HCT116 (cell line): ENCODE results near the gene FANK1.

ENCODE experiments used
- POLR2A ChIP-seq: IDR thresholded peaks from 2 replicates; pipeline ENCODE4 v1.7.0; 2011; ENCODE audit warnings: borderline replicate concordance; ENCODE audit not compliant: insufficient read depth, insufficient read length; ENCODE audit errors: extremely low read depth
- POLR2AphosphoS5 ChIP-seq: IDR thresholded peaks from 2 replicates; pipeline ENCODE4 v1.6.1; 2011; ENCODE audit warnings: mild to moderate bottlenecking, low read depth, low read length, moderate library complexity
- RAD21 ChIP-seq: IDR thresholded peaks from 2 replicates; pipeline ENCODE4 v1.6.1; 2012; ENCODE audit warnings: low read depth, mild to moderate bottlenecking
- SRF ChIP-seq: IDR thresholded peaks from 2 replicates; pipeline ENCODE4 v1.6.1; 2012; ENCODE audit warnings: low read depth
- YY1 ChIP-seq: IDR thresholded peaks from 2 replicates; pipeline ENCODE4 v1.6.1; 2011; ENCODE audit warnings: low read length, low read depth, moderate library complexity, mild to moderate bottlenecking; ENCODE audit not compliant: insufficient replicate concordance; ENCODE audit errors: extremely low read depth
- TF ChIP-seq, protein P1 (sequence below), 3 experiments: fragments of 200-600 bp in 1 of 3; sonication (generic) in 1 of 3; IDR thresholded peaks in 2 of 3; conservative IDR thresholded peaks in 1 of 3; 2 replicates each; pipeline ENCODE4 v1.5.1; 2012 to 2017; ENCODE audit warnings: low read depth in 2 of 3, low read length in 2 of 3, antibody characterized with exemption in 1 of 3, borderline replicate concordance in 1 of 3, control low read depth in 1 of 3, mild to moderate bottlenecking in 1 of 3, mixed read lengths in 1 of 3, mixed run types in 1 of 3, moderate library complexity in 1 of 3; ENCODE audit not compliant: insufficient read depth in 1 of 3
- TF ChIP-seq, protein P2 (sequence below): IDR thresholded peaks from 2 replicates; pipeline ENCODE4 v1.6.1; 2011; ENCODE audit warnings: mild to moderate bottlenecking, low read length, moderate library complexity; ENCODE audit not compliant: insufficient replicate concordance; ENCODE audit errors: extremely low read depth
- TF ChIP-seq, protein P3 (sequence below): IDR thresholded peaks from 2 replicates; pipeline ENCODE4 v1.6.1; 2012

DNA sequence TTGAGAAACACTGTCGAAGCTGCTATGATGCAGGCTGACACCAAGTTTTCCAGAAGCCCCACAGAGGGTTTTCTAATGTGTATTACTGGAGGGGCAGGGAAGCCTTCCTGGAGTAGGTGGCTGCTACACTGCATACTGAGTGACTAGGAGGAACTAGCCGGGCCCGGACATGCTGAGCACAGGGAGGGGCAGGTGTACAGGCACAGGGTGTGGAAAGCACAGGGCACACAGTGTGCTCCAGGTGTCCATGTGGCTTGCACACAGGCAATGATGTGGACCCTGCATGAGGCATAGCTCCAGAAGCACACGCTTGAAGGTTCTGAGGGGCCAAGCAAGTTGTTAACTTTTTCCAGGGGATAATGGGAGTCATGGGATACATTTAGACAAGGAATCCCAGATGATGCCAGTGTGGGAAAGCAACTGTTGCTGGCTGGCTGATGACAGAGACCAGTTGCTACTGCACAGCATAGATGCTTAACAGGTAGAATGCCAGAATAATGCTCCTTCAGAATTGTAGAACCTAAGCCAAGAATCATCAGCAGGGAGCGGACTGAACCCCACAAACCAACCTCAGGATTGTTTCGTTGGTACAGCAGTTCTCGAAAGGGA is 29.8 kb upstream of the FANK1 start:
- TF ChIP-seq, protein P1, sequence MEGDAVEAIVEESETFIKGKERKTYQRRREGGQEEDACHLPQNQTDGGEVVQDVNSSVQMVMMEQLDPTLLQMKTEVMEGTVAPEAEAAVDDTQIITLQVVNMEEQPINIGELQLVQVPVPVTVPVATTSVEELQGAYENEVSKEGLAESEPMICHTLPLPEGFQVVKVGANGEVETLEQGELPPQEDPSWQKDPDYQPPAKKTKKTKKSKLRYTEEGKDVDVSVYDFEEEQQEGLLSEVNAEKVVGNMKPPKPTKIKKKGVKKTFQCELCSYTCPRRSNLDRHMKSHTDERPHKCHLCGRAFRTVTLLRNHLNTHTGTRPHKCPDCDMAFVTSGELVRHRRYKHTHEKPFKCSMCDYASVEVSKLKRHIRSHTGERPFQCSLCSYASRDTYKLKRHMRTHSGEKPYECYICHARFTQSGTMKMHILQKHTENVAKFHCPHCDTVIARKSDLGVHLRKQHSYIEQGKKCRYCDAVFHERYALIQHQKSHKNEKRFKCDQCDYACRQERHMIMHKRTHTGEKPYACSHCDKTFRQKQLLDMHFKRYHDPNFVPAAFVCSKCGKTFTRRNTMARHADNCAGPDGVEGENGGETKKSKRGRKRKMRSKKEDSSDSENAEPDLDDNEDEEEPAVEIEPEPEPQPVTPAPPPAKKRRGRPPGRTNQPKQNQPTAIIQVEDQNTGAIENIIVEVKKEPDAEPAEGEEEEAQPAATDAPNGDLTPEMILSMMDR (IDR thresholded peaks at IDR 0.05 in 2 of 3, conservative IDR thresholded peaks at IDR 0.05 in 1 of 3; ENCODE audit: borderline replicate concordance in 1 of 3, insufficient read depth in 1 of 3, low read depth in 2 of 3, low read length in 2 of 3), result no peak
- no peak for TF ChIP-seq YY1
- TF ChIP-seq, protein P2, sequence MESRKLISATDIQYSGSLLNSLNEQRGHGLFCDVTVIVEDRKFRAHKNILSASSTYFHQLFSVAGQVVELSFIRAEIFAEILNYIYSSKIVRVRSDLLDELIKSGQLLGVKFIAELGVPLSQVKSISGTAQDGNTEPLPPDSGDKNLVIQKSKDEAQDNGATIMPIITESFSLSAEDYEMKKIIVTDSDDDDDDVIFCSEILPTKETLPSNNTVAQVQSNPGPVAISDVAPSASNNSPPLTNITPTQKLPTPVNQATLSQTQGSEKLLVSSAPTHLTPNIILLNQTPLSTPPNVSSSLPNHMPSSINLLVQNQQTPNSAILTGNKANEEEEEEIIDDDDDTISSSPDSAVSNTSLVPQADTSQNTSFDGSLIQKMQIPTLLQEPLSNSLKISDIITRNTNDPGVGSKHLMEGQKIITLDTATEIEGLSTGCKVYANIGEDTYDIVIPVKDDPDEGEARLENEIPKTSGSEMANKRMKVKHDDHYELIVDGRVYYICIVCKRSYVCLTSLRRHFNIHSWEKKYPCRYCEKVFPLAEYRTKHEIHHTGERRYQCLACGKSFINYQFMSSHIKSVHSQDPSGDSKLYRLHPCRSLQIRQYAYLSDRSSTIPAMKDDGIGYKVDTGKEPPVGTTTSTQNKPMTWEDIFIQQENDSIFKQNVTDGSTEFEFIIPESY, result no peak
- TF ChIP-seq SRF, result no peak
- no peak for TF ChIP-seq POLR2AphosphoS5
- TF ChIP-seq RAD21, result no peak
- TF ChIP-seq, protein P3, sequence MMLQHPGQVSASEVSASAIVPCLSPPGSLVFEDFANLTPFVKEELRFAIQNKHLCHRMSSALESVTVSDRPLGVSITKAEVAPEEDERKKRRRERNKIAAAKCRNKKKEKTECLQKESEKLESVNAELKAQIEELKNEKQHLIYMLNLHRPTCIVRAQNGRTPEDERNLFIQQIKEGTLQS, result no peak
- no peak for TF ChIP-seq POLR2A
